ENCODE measurements around the gene MICAL1. TPM values are rescaled to one million over a fixed set of nuclear protein-coding genes. Genes with fewer than 3 reads are reported as not detected.

The MICAL1 gene
- total RNA-seq, 2 experiments from 2014 or later = 69.2 to 101 TPM

GRCh38 chr6:109428889-109429477 is 26.6 kb downstream of the MICAL1 start:
- no TSS peak for BruUV-seq (replicated peaks)
- Histone ChIP-seq H3K27ac (ENCODE audit: low read depth, low read length, poor library complexity, severe bottlenecking) (no peak overlapping the region), H3K4me2 (ENCODE audit: low read length) (no peak overlapping the region), H3K79me2 (ENCODE audit: insufficient read depth, low read depth, low read length) (no peaks in the 10 kb centered on the region), H3K36me3 (ENCODE audit: insufficient read depth, low read length) (no peaks in the 10 kb centered on the region), H4K20me1 (ENCODE audit: insufficient read depth, low read length) (no peaks in the 10 kb centered on the region), H2AFZ (ENCODE audit: low read length) (no peak overlapping the region), H3K4me3 (ENCODE audit: low read depth, low read length, poor library complexity, severe bottlenecking) (no peak overlapping the region), H3K9me2 (ENCODE audit: insufficient read depth, low read length) (no peaks in the 10 kb centered on the region), H3K4me1 (ENCODE audit: insufficient read depth, low read length, poor library complexity, severe bottlenecking) (peaks cover 13% of the 10 kb centered on the region), H3K9me3 (ENCODE audit: low read length) (no peaks in the 10 kb centered on the region)
- POLR2A ChIA-PET = no interaction called here
- no peak for DNase-seq (ENCODE audit: low spot score)
- no peak for TF ChIP-seq CTCF (conservative IDR thresholded peaks at IDR 0.05; ENCODE audit: low read length)
- no peak for TF ChIP-seq EZH2phosphoT487 (IDR thresholded peaks at IDR 0.05; ENCODE audit: borderline replicate concordance, low read depth, low read length)
- intact Hi-C loops (cut with micrococcal nuclease; ENCODE audit: unreplicated experiment) = no loop called here
- CTCF ChIA-PET (ENCODE audit: unreplicated experiment) = no interaction called here

- ChIA-PET POLR2A (interaction anchor here (0.6 to 1.1 kb wide), 4 partner anchors 29 to 114 kb away, joined by 3 to 5 read pairs (median 3); no protein-coding TSS in a partner anchor), CTCF (ENCODE audit: unreplicated experiment) (no interaction called here)
- DNase-seq (ENCODE audit: low spot score) = no peak
- BruUV-seq (replicated peaks) = no TSS peak
- H3K27ac ChIP-seq (ENCODE audit: low read depth, low read length, poor library complexity, severe bottlenecking) = no peak overlapping the region
- peak overlapping the region; percentile 24 for H3K4me3 ChIP-seq (ENCODE audit: low read depth, low read length, poor library complexity, severe bottlenecking)
- peak overlapping the region; percentile 55 for H3K4me2 ChIP-seq (ENCODE audit: low read length)
- intact Hi-C loops (cut with micrococcal nuclease; ENCODE audit: unreplicated experiment) = no loop called here
- H3K9me3 ChIP-seq (ENCODE audit: low read length) = no peaks in the 10 kb centered on the region
- TF ChIP-seq CTCF (conservative IDR thresholded peaks at IDR 0.05; ENCODE audit: low read length) (no peak), EZH2phosphoT487 (IDR thresholded peaks at IDR 0.05; ENCODE audit: borderline replicate concordance, low read depth, low read length) (no peak)
- peaks cover 19% of the 10 kb centered on the region for H3K4me1 ChIP-seq (ENCODE audit: insufficient read depth, low read length, poor library complexity, severe bottlenecking)
- peak overlapping the region; percentile 98 for H2AFZ ChIP-seq (ENCODE audit: low read length)
- no peaks in the 10 kb centered on the region for H3K79me2 ChIP-seq (ENCODE audit: insufficient read depth, low read depth, low read length)
- no peaks in the 10 kb centered on the region for H4K20me1 ChIP-seq (ENCODE audit: insufficient read depth, low read length)
- no peaks in the 10 kb centered on the region for H3K36me3 ChIP-seq (ENCODE audit: insufficient read depth, low read length)
- no peaks in the 10 kb centered on the region for H3K9me2 ChIP-seq (ENCODE audit: insufficient read depth, low read length)
Observed at GRCh38 chr6:109424946-109425345, 30.6 kb downstream of the MICAL1 start.

GRCh38 chr6:109421184-109421583 is 34.4 kb downstream of the MICAL1 start:
- Histone ChIP-seq H3K4me3 (ENCODE audit: low read depth, low read length, poor library complexity, severe bottlenecking) (no peak overlapping the region), H2AFZ (ENCODE audit: low read length) (no peak overlapping the region), H3K4me1 (ENCODE audit: insufficient read depth, low read length, poor library complexity, severe bottlenecking) (peaks cover 19% of the 10 kb centered on the region), H3K9me3 (ENCODE audit: low read length) (no peaks in the 10 kb centered on the region), H3K36me3 (ENCODE audit: insufficient read depth, low read length) (no peaks in the 10 kb centered on the region), H3K27ac (ENCODE audit: low read depth, low read length, poor library complexity, severe bottlenecking) (no peak overlapping the region), H3K9me2 (ENCODE audit: insufficient read depth, low read length) (no peaks in the 10 kb centered on the region), H3K4me2 (ENCODE audit: low read length) (no peak overlapping the region), H3K79me2 (ENCODE audit: insufficient read depth, low read depth, low read length) (no peaks in the 10 kb centered on the region), H4K20me1 (ENCODE audit: insufficient read depth, low read length) (no peaks in the 10 kb centered on the region)
- POLR2A ChIA-PET = interaction anchor here (1.3 kb wide), 1 partner anchor 38 kb away, joined by 3 read pairs; the partner anchor contains the start of gene CD164
- TF ChIP-seq CTCF (conservative IDR thresholded peaks at IDR 0.05; ENCODE audit: low read length) = no peak
- no peak for TF ChIP-seq EZH2phosphoT487 (IDR thresholded peaks at IDR 0.05; ENCODE audit: borderline replicate concordance, low read depth, low read length)
- CTCF ChIA-PET (ENCODE audit: unreplicated experiment) = no interaction called here
- no TSS peak for BruUV-seq (replicated peaks)
- intact Hi-C loops (cut with micrococcal nuclease; ENCODE audit: unreplicated experiment) = no loop called here
- no peak for DNase-seq (ENCODE audit: low spot score)
